Measurements from ENCODE around the gene PRR23E. TPM values are rescaled to one million over a fixed set of nuclear protein-coding genes. Genes with fewer than 3 reads are reported as not detected.

The PRR23E gene
- total RNA-seq, 1 donor from 2014 or later: not detected

- no peak overlapping the region for H3K4me3 Mint-ChIP-seq (ENCODE audit: unreplicated experiment)
- no peak overlapping the region for H2AFZ ChIP-seq (ENCODE audit: low read depth, low read length)
- H3K27ac Mint-ChIP-seq (ENCODE audit: unreplicated experiment): no peak overlapping the region
- no peaks in the 10 kb centered on the region for H3K9me3 ChIP-seq (ENCODE audit: insufficient read depth, low read depth, low read length)
- H3K36me3 ChIP-seq (ENCODE audit: insufficient read depth, low read length): no peaks in the 10 kb centered on the region
- H3K27ac ChIP-seq (ENCODE audit: low read depth, low read length): no peak overlapping the region
- no peak overlapping the region for H3K4me3 ChIP-seq (ENCODE audit: insufficient read depth, low read depth, low read length)
- no peaks in the 10 kb centered on the region for H3K27me3 ChIP-seq (ENCODE audit: insufficient read depth, low read length)
- no peak overlapping the region for H3K9ac ChIP-seq (ENCODE audit: low read length)
- H3K9me3 Mint-ChIP-seq (ENCODE audit: unreplicated experiment): peaks cover 3% of the 10 kb centered on the region
- DNase-seq (ENCODE audit: low read depth) (no peak), FAIRE-seq (no peak)
- no peaks in the 10 kb centered on the region for H3K36me3 Mint-ChIP-seq (ENCODE audit: low read depth, unreplicated experiment)
- no peaks in the 10 kb centered on the region for H4K20me1 ChIP-seq (ENCODE audit: insufficient read depth, low read length)
- no peaks in the 10 kb centered on the region for H3K4me1 ChIP-seq (ENCODE audit: insufficient read depth, low read length)
- H3K4me1 Mint-ChIP-seq (ENCODE audit: low read depth, unreplicated experiment): peaks cover 5% of the 10 kb centered on the region
- peaks cover 29% of the 10 kb centered on the region for H3K27me3 Mint-ChIP-seq (ENCODE audit: low read depth, unreplicated experiment)
- no peaks in the 10 kb centered on the region for H3K79me2 ChIP-seq (ENCODE audit: insufficient read depth, low read length)
- H3K4me2 ChIP-seq (ENCODE audit: low read length): no peak overlapping the region
- TF ChIP-seq EZH2 (IDR thresholded peaks at IDR 0.05; ENCODE audit: insufficient read depth, low read length): no peak
These were observed 42.2 kb upstream of the PRR23E start for GRCh38 chr3:127150513-127151250.

- no peak overlapping the region for H3K4me3 ChIP-seq (ENCODE audit: insufficient read depth, low read depth, low read length)
- Mint-ChIP-seq H3K36me3 (ENCODE audit: low read depth, unreplicated experiment) (no peaks in the 10 kb centered on the region), H3K4me1 (ENCODE audit: low read depth, unreplicated experiment) (peaks cover 5% of the 10 kb centered on the region), H3K27me3 (ENCODE audit: low read depth, unreplicated experiment) (peaks cover 24% of the 10 kb centered on the region), H3K27ac (ENCODE audit: unreplicated experiment) (no peak overlapping the region), H3K9me3 (ENCODE audit: unreplicated experiment) (peaks cover 3% of the 10 kb centered on the region), H3K4me3 (ENCODE audit: unreplicated experiment) (peak overlapping the region; percentile 43)
- H3K4me1 ChIP-seq (ENCODE audit: insufficient read depth, low read length): no peaks in the 10 kb centered on the region
- H3K4me2 ChIP-seq (ENCODE audit: low read length): no peak overlapping the region
- H3K36me3 ChIP-seq (ENCODE audit: insufficient read depth, low read length): no peaks in the 10 kb centered on the region
- H3K27ac ChIP-seq (ENCODE audit: low read depth, low read length): no peak overlapping the region
- no peaks in the 10 kb centered on the region for H3K9me3 ChIP-seq (ENCODE audit: insufficient read depth, low read depth, low read length)
- no peak for FAIRE-seq
- no peaks in the 10 kb centered on the region for H4K20me1 ChIP-seq (ENCODE audit: insufficient read depth, low read length)
- no peak overlapping the region for H3K9ac ChIP-seq (ENCODE audit: low read length)
- no peaks in the 10 kb centered on the region for H3K27me3 ChIP-seq (ENCODE audit: insufficient read depth, low read length)
- TF ChIP-seq, protein P1, sequence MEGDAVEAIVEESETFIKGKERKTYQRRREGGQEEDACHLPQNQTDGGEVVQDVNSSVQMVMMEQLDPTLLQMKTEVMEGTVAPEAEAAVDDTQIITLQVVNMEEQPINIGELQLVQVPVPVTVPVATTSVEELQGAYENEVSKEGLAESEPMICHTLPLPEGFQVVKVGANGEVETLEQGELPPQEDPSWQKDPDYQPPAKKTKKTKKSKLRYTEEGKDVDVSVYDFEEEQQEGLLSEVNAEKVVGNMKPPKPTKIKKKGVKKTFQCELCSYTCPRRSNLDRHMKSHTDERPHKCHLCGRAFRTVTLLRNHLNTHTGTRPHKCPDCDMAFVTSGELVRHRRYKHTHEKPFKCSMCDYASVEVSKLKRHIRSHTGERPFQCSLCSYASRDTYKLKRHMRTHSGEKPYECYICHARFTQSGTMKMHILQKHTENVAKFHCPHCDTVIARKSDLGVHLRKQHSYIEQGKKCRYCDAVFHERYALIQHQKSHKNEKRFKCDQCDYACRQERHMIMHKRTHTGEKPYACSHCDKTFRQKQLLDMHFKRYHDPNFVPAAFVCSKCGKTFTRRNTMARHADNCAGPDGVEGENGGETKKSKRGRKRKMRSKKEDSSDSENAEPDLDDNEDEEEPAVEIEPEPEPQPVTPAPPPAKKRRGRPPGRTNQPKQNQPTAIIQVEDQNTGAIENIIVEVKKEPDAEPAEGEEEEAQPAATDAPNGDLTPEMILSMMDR (IDR thresholded peaks at IDR 0.05; ENCODE audit: insufficient read depth, low read depth, low read length): no peak
- no peak for TF ChIP-seq EZH2 (IDR thresholded peaks at IDR 0.05; ENCODE audit: insufficient read depth, low read length)
- DNase-seq (ENCODE audit: low read depth): no peak
- H2AFZ ChIP-seq (ENCODE audit: low read depth, low read length): no peak overlapping the region
- no peaks in the 10 kb centered on the region for H3K79me2 ChIP-seq (ENCODE audit: insufficient read depth, low read length)
These were observed 41.7 kb upstream of the PRR23E start for GRCh38 chr3:127151251-127151564.

DNA sequence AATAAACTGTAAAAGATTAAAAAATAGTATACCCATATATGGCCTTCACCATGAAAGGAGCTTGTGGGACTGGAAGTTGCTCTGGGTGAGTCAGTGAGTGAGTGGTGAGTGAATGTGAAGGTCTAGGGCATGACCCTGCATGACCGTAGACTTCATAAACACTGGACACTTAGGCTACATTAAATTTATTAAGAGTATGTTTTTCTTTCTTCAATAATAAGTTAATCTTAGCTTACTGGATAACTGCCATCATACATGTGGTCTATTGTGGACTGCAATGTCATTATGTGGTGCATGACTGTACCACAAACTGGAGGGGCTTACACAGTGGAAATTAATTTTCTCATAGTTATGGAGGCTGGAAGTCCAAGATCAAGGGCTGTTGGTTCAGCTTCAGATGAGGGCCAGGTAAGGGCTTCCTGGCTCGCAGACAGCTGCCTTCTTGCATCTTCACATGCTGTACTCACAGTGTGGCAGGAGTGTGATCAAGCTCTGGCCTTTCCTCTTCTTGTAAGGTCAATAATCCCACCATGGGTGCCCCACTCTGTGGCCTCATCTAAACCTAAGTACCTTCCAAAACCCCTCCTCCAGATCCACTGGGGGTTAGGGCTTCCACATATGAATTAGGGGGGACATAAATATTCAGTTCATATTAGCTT lies 40.8 kb upstream of the PRR23E start:
- Histone ChIP-seq H3K4me3 (ENCODE audit: insufficient read depth, low read depth, low read length) (no peak overlapping the region), H3K36me3 (ENCODE audit: insufficient read depth, low read length) (no peaks in the 10 kb centered on the region), H3K27me3 (ENCODE audit: insufficient read depth, low read length) (no peaks in the 10 kb centered on the region), H3K79me2 (ENCODE audit: insufficient read depth, low read length) (no peaks in the 10 kb centered on the region), H3K4me1 (ENCODE audit: insufficient read depth, low read length) (no peaks in the 10 kb centered on the region), H3K27ac (ENCODE audit: low read depth, low read length) (no peak overlapping the region), H3K9ac (ENCODE audit: low read length) (no peak overlapping the region), H4K20me1 (ENCODE audit: insufficient read depth, low read length) (no peaks in the 10 kb centered on the region), H2AFZ (ENCODE audit: low read depth, low read length) (no peak overlapping the region), H3K9me3 (ENCODE audit: insufficient read depth, low read depth, low read length) (no peaks in the 10 kb centered on the region), H3K4me2 (ENCODE audit: low read length) (no peak overlapping the region)
- FAIRE-seq: no peak
- Mint-ChIP-seq H3K36me3 (ENCODE audit: low read depth, unreplicated experiment) (no peaks in the 10 kb centered on the region), H3K27ac (ENCODE audit: unreplicated experiment) (no peak overlapping the region), H3K4me1 (ENCODE audit: low read depth, unreplicated experiment) (peaks cover 5% of the 10 kb centered on the region), H3K4me3 (ENCODE audit: unreplicated experiment) (no peak overlapping the region), H3K27me3 (ENCODE audit: low read depth, unreplicated experiment) (peaks cover 17% of the 10 kb centered on the region), H3K9me3 (ENCODE audit: unreplicated experiment) (peaks cover 3% of the 10 kb centered on the region)
- TF ChIP-seq, protein P1 (IDR thresholded peaks at IDR 0.05; ENCODE audit: insufficient read depth, low read depth, low read length): no peak
- no peak for TF ChIP-seq EZH2 (IDR thresholded peaks at IDR 0.05; ENCODE audit: insufficient read depth, low read length)
- peak; percentile 68 for DNase-seq (ENCODE audit: low read depth)

Measured in astrocyte (in vitro differentiated cells and primary cell).